ENCODE results near the gene FOXP1. TPM values are rescaled to one million over a fixed set of nuclear protein-coding genes. Genes with fewer than 3 reads are reported as not detected.

The FOXP1 gene
- polyA plus RNA-seq, 6 donors from 2014 or later, result 441 to 620 (median 523) TPM

DNA sequence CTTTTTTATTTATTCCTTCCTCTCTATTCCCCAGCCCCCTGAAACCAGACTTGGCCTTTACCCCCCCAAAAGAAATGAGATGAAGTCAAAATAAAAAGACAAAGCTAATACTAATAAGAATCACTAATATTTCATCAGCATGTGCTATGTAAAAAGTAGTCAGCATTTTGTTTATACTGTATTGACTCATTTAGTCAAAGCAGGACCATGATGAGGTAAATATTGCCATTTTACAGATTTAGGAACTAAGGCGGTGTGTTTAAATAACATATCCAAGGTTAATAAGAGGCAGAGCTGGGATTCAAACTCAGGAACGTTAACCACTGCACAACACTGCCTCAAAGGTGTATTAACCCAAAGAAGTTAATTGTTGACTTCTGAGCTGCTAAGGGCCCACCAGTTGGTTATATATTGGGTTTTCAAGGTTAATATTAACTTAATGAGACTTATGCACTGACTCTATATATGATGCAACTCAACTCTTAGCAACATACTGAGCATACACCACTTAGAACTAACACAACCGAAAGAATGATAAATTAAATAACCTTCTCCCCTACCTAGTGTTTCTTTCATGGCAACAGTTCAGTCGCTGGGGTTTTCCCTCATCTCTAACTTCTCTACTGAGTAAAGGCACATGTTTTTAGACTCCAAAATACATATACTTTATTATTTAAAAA is 34.7 kb downstream of the FOXP1 start:
- ATAC-seq (ENCODE audit: low read depth in 2 of 2) (peak; percentile 68 to 86), DNase-seq (no peak)
- Mint-ChIP-seq H3K4me1 (peaks cover 26 to 46% (median 45%) of the 10 kb centered on the region in 3 donors), H3K27me3 (no peaks in the 10 kb centered on the region), H3K4me3 (no peak overlapping the region), H3K9me3 (no peaks in the 10 kb centered on the region), H3K36me3 (no peaks in the 10 kb centered on the region), H3K27ac (peak overlapping the region in 3 of 6 donors; percentile 26 to 67 (median 61))

DNA sequence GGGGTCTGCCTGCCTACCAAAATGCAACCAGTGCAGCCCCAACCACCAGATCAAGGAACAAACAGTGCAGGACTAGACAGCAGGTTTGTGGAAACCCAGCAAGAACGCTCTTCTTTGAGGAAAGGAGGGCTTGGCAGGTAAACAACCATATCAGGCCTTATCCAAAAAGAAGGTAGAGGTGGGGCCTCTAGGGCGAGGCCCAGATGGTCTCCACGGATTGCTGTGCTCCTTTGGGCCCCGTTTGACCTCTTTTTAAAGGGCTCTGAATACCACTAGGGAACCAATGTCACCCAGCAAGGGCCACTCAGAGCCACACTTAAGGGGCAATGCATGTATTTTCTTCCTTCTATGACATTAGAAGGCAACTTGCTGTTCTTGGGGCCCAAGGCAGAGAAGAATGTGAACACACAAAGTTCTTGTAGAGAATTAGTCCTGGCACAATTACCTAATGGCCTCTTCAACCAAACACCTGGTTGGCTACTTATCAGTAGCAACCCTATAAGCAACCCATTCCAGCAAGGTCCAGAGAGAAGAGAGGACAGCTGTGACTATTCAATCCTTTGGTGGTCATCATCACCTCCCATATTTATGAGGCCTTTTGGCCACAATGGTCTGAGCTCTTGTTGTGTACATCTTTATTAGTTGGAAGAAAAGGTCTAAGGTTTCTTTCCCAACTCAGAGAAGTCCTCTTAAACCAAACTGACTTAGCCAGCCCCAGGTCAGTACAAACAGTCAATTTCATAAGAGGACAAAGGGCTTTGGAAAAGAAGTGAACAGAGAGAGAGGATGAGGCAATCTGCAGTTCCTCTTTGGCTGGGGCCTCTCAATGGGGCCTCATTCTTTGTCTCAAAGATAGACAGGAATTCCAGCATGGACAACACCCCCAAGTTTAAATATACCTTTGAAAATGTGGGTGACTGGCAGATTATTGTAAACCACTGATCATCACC is 36.0 kb downstream of the FOXP1 start:
- no peaks in the 10 kb centered on the region for H3K27me3 Mint-ChIP-seq
- DNase-seq (no peak), ATAC-seq (ENCODE audit: low read depth in 2 of 2) (no peak)
- no peaks in the 10 kb centered on the region for H3K36me3 Mint-ChIP-seq
- H3K9me3 Mint-ChIP-seq, result no peaks in the 10 kb centered on the region
- peaks cover 38 to 58% (median 56%) of the 10 kb centered on the region in 3 donors for H3K4me1 Mint-ChIP-seq
- no peak overlapping the region for H3K4me3 Mint-ChIP-seq
- peak overlapping the region in 3 of 6 donors; percentile 4 to 81 (median 42) for H3K27ac Mint-ChIP-seq

DNA sequence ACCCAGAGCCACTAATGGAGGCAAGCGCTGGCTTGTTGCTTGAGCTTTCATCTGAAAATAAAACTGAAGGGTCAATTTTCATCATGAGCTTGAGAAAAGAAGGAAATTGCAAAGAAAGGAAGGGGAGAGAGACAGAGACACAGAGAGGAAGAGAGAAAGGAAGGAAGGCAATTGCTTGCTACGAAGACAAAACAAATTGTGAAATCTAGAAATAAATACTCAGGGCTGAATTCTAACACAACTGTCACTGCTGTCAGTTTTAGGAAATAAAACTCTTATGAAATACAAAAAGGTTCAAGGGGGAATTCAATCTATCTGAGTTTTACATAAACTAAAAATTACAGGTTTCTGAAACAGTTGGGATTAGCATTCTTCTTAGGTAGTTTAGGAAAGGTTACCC is 36.7 kb downstream of the FOXP1 start:
- DNase-seq (no peak), ATAC-seq (ENCODE audit: low read depth in 2 of 2) (no peak)
- Mint-ChIP-seq H3K27me3 (no peaks in the 10 kb centered on the region), H3K9me3 (no peaks in the 10 kb centered on the region), H3K4me1 (peaks cover 41 to 63% (median 63%) of the 10 kb centered on the region in 3 donors), H3K27ac (peak overlapping the region in 5 of 6 donors; percentile 4 to 81 (median 48)), H3K36me3 (no peaks in the 10 kb centered on the region), H3K4me3 (peak overlapping the region in 3 of 8 donors; percentile 4 to 79 (median 7))

DNA sequence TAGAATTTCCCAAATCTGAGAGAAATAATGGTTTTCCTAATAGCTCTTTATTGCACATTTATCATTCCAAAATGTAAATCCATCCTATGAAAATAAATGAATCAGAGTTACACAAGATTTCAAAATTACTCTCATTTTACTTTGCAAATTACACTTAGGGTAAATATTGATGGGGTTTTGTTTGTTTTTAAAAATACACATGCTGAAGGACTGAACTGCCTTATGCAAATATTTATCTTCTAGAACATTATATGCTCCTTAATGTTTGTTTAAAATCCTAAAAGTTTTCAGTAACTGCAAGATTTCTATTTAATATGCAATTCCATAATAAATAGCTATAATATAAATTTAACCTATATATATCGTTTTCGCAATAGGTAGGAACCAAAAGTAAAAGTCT is 38.2 kb downstream of the FOXP1 start:
- no peak for ATAC-seq (ENCODE audit: low read depth in 2 of 2)
- H3K27ac Mint-ChIP-seq, result no peak overlapping the region

DNA sequence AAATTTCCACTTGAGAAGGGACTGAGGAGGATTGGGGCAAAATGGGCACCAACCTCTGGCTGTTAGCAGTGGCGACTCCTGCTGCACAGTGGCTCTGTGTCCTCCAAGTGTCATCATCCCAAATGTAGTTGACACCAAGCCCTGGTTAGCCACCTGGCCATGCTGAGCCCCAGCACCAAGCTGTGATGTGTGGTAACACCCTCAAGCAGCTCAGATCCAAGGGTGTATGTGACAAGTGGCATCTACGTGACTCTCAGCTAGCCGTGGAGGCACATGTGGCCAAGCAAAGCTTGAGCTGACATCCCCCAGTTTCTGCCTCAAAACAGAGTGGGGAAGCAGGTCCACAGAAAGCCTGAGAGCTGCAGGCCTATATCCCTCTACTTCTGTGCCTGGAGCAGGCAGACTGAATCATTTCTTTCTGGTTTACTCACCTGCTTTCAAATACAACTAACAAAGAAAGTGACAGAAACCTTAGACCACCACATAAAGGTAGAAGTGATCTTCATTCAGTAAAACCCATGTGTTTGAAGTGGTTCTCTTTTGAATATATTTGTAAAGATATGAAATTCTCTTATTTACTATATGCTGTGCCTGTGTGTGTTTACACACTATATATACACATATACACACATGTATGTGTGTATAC is 40.0 kb downstream of the FOXP1 start:
- Mint-ChIP-seq H3K27me3 (no peaks in the 10 kb centered on the region), H3K9me3 (no peaks in the 10 kb centered on the region), H3K4me3 (peak overlapping the region in 2 of 8 donors; percentile 79 to 82), H3K27ac (peak overlapping the region in 4 of 6 donors; percentile 20 to 91 (median 64)), H3K36me3 (no peaks in the 10 kb centered on the region), H3K4me1 (peaks cover 40 to 63% (median 57%) of the 10 kb centered on the region in 3 donors)
- DNase-seq (no peak), ATAC-seq (ENCODE audit: low read depth in 2 of 2) (peak in 1 of 2 donors; percentile 12)

More for the DNA sequence above, 38.2 kb downstream of the FOXP1 start:
- Mint-ChIP-seq H3K27me3 (no peaks in the 10 kb centered on the region), H3K36me3 (no peaks in the 10 kb centered on the region), H3K9me3 (no peaks in the 10 kb centered on the region), H3K4me3 (no peak overlapping the region), H3K4me1 (peaks cover 40 to 69% (median 63%) of the 10 kb centered on the region in 3 donors)
- no peak for DNase-seq

DNA sequence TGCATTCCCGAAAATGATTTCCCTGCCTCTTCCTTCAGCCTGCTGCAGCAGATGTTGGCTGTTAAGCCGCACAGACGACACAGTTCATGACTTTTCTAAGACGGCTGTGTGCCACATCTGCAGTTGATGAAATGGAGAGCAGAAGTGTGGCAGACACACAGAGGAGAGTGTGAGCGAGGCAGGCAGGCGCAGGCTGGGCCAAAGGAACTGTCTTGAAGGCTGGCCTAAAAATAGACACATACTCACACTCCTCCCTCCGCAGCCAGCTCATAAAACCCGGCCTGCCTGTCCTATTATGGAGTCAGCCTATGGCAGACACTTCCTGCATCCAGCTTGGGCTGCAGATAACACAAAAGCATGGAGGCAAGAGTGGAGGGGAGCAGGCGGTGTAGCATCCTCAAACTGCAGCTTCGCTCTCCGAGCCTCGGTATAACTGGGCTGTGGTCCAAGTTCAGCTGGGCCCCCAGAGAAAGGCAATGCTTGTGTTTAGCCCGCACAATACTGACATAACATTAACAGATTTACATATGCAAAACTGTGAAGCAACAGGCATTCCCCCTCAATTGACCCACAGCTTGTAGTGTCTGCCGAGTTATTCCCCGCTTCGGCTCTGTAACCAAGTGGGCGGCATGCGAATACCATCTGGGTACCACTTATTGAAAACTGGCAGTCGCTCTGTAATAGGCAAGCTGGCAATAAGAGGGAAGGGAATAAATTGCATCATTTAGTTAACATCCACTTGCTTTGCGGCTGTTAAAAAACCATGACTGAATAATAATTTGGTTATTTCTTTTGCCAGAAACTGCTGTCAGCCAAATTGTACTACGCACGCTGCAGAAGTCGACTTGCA is 40.8 kb downstream of the FOXP1 start:
- H3K4me3 Mint-ChIP-seq, result peak overlapping the region; percentile 70 to 90 (median 80)
- ATAC-seq (ENCODE audit: low read depth in 2 of 2) (peak; percentile 78 to 88), DNase-seq (peak; percentile 37)
- peaks cover 35 to 56% (median 55%) of the 10 kb centered on the region in 3 donors for H3K4me1 Mint-ChIP-seq
- H3K36me3 Mint-ChIP-seq, result no peaks in the 10 kb centered on the region
- no peaks in the 10 kb centered on the region for H3K27me3 Mint-ChIP-seq
- H3K9me3 Mint-ChIP-seq, result no peaks in the 10 kb centered on the region
- H3K27ac Mint-ChIP-seq, result peak overlapping the region; percentile 41 to 91 (median 88)

DNA sequence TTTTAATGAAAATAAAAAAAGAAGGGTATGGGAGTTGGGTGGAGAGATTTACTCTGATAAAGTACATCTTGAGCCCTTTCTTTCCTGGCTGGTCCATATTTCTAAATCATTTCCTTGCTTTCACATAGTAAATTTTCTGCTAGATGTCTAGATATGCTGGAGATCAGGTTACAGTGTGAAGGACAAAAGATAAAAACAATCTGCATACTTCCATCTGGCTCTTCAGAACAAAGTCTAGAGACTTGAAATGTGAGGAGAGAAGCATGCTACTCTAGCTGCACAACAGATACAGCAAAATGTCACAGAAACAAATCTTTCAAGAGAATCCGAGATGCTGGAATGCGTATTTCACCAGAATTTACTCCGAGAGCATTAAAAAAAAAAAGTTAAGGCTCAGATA is 42.2 kb downstream of the FOXP1 start:
- no peaks in the 10 kb centered on the region for H3K27me3 Mint-ChIP-seq
- peak overlapping the region in 3 of 6 donors; percentile 3 to 47 (median 25) for H3K27ac Mint-ChIP-seq
- H3K4me3 Mint-ChIP-seq, result peak overlapping the region in 1 of 8 donors; percentile 70
- H3K9me3 Mint-ChIP-seq, result no peaks in the 10 kb centered on the region
- no peaks in the 10 kb centered on the region for H3K36me3 Mint-ChIP-seq
- peaks cover 35 to 49% (median 45%) of the 10 kb centered on the region in 3 donors for H3K4me1 Mint-ChIP-seq
- ATAC-seq (ENCODE audit: low read depth in 2 of 2), result no peak
- DNase-seq, result no peak

DNA sequence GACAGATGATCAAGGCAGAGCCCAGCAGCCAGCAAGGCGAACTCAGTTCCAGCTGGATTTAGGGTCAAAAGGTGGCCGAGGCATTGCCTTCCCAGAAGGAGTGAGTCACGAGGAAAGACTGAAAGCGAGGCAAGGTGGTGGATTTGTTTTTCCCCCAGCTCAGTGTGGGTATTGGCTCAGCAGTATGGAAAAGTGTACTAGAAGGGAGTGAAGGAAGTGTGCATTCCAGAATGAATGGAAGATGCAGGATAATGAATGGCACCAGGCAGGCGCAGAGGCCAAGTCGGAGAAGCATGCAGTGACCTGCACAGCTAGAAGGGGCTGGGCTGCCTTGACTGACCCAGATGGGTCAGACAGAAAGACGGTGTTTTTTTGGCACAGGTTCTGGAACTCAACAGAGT is 46.3 kb downstream of the FOXP1 start:
- H3K4me3 Mint-ChIP-seq, result no peak overlapping the region

DNA sequence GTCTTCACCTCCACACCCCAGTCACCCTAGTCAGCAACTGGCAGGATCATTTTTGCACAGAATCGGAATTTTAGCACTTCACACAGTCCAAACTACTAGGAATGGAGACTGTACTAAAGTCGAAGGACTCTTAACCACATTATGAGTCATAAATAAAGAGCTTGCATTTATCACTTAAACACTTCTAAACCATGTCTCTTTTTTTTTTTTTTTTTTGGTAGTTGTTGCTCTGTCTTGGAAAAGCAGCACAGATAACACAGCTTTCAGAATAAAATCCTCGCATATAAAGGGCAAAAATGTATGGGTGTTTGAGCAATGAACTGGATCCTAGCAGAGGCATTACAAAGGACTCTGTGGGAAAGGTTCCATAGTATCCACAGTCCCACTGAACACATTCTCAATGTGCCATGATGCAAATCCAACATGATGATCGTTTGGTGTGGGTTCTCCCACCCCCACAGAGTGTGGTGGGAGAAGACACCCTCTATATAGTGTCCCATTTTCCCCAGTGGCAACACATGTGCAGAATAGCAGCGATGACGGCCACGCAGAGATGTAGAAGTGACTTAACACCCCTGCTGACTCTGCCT is 47.1 kb downstream of the FOXP1 start:
- Mint-ChIP-seq H3K27me3 (no peaks in the 10 kb centered on the region), H3K36me3 (peaks cover 0 to 4% of the 10 kb centered on the region in 2 donors), H3K4me1 (peaks cover 38 to 56% (median 47%) of the 10 kb centered on the region in 3 donors), H3K4me3 (no peak overlapping the region), H3K9me3 (no peaks in the 10 kb centered on the region), H3K27ac (peak overlapping the region in 1 of 6 donors; percentile 25)
- no peak for ATAC-seq (ENCODE audit: low read depth in 2 of 2)
- DNase-seq, result no peak

More for the DNA sequence above, 46.3 kb downstream of the FOXP1 start:
- Mint-ChIP-seq H3K9me3 (no peaks in the 10 kb centered on the region), H3K27ac (peak overlapping the region in 1 of 6 donors; percentile 70), H3K36me3 (peaks cover 0 to 4% of the 10 kb centered on the region in 2 donors), H3K4me1 (peaks cover 34 to 56% (median 47%) of the 10 kb centered on the region in 3 donors), H3K27me3 (no peaks in the 10 kb centered on the region)
- DNase-seq, result no peak
- no peak for ATAC-seq (ENCODE audit: low read depth in 2 of 2)

DNA sequence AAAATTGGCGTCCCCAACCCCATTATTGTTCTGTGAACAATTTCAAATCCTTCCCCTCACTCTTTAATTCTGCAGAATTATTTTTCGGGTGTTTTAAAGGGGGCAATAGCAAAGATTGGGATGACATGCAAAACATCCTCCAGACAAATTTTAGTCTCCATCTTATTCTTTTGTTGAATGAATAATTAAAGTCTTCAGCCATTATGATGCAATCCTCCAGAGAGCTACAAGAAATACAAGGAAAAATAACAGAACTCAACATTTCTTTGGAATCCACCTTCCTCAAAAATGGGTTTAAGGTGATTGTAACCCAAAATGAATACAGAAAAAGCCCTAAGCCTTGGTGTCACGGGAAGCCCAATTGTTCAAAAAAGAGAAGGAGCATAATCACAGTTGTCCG is 49.9 kb downstream of the FOXP1 start:
- Mint-ChIP-seq H3K9me3 (no peaks in the 10 kb centered on the region), H3K4me1 (peaks cover 49 to 70% (median 64%) of the 10 kb centered on the region in 3 donors), H3K4me3 (no peak overlapping the region), H3K36me3 (peaks cover 0 to 4% of the 10 kb centered on the region in 2 donors), H3K27ac (peak overlapping the region in 1 of 6 donors; percentile 20), H3K27me3 (no peaks in the 10 kb centered on the region)
- ATAC-seq (ENCODE audit: low read depth in 2 of 2) (no peak), DNase-seq (no peak)

DNA sequence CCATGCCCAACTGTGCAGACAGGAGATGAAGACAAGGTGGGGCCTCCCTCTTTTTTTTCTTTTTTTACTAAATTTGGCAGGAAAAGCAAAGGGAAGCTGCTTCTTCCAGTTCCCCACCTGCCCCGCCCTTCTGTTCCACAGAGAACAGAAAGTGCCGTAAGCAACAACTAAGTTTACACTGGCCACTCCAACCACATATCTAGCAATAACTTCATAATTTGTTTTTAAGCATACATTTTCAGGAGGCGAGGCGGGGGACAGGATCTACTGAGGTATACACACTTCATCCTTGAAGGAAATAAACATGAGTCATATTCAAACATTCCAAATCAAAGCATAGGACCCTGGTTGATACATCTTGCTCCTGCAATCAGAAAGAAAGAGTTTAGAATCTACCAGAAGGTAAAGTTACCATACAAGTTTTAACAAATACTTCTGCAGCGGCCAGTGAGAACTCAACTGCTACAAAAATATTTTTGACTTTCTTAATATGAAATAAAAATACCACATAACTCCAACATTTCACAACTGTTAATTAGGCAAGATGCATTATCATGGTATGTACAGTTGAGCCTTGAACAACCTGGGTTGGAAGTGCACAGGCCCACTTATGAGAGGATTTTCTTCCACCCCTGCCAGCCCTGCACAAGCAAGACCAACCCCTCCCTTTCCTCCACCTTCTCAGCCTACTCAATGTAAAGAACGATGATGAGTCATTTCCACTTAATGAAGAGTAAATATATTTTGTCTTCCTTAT is 50.7 kb downstream of the FOXP1 start:
- H3K27me3 Mint-ChIP-seq, result no peaks in the 10 kb centered on the region
- no peaks in the 10 kb centered on the region for H3K9me3 Mint-ChIP-seq
- ATAC-seq (ENCODE audit: low read depth in 2 of 2), result no peak
- peaks cover 54 to 76% (median 63%) of the 10 kb centered on the region in 3 donors for H3K4me1 Mint-ChIP-seq
- H3K36me3 Mint-ChIP-seq, result peaks cover 0 to 4% of the 10 kb centered on the region in 2 donors
- no peak for DNase-seq
- peak overlapping the region in 3 of 6 donors; percentile 18 to 66 (median 52) for H3K27ac Mint-ChIP-seq
- H3K4me3 Mint-ChIP-seq, result peak overlapping the region in 1 of 8 donors; percentile 22

All from naive B cell (primary cell).